GM21737 (cell line): ENCODE results near the gene SRC.

Experiments used
- ATAC-seq: cut with Tn5 transposase; IDR thresholded peaks from one replicate; pipeline ENCODE4 v1.9.1; 2021; ENCODE audit warnings: mild to moderate bottlenecking, moderate library complexity; ENCODE audit not compliant: unreplicated experiment

SRC gene

GRCh38 chr20:37314617-37315016 lies 31.3 kb upstream of the SRC start:
- ATAC-seq: no peak

- ATAC-seq: no peak
Measured at GRCh38 chr20:37315021-37315451, 30.9 kb upstream of the SRC start.

- no peak for ATAC-seq
Measured at GRCh38 chr20:37315452-37316110, 30.4 kb upstream of the SRC start.

DNA sequence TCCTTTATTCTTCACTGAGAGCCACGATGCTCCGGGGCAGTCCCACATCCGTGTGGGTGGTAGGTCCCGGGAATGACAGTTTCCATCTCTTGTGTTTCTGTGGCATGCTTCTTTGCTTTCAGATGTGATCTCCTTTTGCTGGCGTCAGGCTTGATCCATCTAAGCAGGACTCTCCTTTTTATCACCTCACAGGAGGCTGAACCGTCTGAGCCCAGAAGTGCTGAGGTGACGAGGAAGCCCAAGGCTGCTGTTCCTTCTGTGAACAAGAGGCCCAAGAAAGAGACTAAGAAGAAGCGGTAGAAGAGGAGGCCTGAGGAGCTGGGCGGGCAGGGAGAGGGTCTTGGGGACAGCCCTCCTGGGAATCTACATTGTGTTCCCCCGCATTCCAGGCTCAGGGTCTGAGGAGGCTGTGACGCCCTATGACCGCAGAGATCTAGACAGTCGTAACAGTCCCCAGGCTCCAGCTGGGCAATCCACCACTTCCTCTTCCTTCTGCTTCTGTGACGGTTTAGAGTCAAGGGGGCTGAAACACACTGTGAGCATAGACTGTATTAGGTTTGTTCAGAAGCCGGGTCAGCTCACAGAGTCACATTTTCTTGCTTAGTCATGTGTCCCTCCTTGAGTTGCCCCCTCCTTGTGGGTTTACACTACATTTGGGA lies 29.7 kb upstream of the SRC start:
- ATAC-seq: no peak

GRCh38 chr20:37316775-37317170 lies 29.2 kb upstream of the SRC start:
- no peak for ATAC-seq

DNA sequence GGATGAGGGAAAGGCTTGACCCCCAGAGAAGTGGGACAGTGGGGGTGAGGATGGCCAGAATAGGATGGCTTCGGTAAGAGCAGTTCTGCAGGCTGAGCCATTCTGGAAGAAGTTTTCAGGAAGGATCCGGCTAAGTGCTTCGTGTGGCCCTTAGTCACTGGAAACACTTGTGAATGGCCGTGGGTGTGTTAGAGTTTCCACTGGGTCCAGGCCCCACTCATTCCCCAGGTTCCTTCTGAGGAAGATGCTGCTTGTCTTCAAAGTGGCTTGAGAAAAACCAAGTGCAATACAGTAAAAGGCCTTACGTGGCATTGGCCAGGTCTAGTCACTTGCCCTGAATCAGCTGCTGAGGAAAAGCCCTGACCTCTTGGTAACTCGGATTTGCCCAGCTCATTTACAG lies 28.6 kb upstream of the SRC start:
- ATAC-seq: no peak

DNA sequence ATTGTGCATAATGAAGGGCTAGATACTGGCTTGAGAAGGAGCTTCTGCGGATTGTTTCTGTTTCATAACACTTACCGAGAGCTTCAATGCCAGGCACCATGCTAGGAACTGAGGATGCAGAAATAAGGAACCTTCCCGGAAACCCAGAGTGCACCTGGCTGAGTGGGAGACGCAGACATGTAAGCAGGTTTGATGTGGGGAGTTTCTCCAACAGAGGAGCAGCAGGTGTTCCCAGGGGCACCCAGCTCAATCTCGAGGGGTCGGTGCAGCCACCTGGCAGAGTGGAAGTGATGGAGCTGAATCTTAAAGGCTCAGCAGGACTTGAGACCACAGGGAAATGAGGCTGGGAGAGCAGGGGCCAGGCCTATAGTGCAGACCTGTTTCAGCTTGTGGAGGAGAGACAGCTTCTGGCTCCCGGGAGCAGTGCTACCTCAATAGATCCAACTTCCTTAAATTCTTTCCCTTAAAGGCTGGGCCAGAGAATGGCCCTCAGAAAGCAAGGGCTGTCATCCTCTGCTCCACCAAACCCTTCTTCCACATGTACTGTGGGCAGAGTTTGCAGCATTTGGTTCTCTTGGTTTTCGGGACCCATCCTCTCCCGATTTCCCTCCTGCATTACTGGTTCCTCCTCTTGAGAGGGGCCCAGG lies 27.8 kb upstream of the SRC start:
- no peak for ATAC-seq

DNA sequence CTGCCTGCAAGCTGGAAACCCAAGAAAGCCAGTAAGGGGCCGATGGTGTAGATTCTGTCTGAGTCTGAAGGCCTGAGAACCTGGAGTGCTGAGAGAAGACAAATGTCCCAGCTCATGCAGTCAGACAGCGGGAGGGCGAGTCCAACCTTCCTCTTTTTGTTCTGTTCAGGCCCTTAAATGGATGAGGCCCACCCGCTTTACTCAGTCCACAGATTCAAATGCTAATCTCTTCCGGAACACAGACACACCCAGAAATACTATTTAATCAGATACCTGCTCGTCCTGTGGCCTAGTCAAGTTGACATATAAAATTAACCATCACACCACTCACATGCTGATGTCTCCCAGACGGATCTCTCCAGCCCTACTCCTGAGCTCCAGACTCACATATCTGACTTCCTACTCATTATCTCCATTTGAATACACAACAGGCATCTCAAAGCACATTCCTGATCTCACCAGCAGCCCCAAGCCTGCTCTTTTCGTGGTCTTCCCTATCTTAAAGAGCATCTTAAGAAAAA lies 26.7 kb upstream of the SRC start:
- no peak for ATAC-seq

DNA sequence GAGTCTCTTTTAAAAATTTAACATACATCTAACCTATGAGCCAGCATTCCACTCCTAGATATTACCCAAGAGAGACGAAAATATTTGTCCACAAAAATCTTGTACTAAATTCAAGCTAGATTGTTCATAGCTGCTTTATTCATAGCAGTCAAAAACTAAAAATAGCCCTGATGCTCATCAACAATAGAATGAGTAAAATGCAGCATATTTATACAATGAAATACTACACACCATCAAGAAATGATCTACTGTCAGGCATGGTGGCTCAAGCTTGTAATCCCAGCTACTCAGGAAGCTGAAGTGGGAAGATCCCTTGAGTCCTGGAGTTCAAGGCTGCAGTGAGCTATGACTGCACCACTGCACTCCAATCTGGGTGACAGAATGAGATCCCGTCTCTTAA lies 22.0 kb upstream of the SRC start:
- no peak for ATAC-seq

DNA sequence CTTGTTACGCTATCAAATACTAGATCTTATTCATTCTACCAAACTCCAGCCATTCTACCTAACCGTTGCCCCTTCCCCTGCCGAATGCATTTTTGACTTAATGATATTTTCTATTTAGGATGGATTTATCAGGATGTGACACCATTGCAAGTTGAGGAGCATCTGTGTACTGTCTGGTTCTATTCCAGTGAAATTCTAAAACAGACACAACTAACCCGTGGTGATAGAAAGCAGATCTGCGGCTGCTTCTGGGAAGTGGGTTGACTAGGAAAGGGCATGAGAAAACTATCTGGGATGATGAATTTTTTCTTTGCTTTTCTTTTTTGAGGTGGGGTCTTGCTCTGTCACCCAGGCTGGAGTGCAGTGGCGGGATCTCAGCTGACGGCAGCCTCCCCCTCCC lies 20.7 kb upstream of the SRC start:
- no peak for ATAC-seq

DNA sequence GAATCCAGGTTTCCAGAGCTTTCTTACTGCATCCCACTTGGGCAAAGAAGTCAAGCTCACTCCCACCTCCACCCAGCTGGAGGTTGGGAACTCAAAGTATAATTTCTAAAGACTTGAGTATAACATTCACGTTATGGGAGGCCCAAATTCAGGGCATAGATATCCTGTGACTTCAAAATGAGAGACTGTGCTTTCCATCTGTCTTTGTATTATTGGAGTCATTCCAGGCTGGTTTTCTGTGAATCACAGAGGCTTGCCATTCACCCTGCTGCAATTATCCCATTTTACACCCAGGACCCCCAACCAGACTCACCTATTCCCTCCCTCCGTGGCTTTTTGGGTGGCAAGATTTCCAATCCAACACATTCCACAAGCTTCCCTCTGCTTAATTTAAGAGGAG lies 19.3 kb upstream of the SRC start:
- no peak for ATAC-seq

DNA sequence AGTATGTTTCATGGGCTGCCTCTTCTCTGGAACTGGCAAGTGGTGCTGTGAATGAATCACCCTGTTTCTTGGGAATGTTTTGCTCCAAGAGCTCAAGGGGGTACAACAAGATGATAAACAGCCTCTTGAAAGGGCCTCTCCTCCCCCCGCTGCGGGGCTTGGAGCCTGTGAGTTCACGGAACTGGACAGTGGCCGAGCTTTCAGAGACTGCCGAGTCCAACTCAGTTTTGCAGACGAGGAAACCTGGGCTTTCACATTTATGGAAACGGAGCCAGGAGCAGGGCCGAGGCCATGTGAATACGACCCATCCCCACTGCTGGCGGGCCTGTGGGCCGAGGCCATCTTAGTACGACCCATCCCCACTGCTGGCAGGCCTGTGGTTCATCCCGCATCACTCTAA lies 18.2 kb upstream of the SRC start:
- ATAC-seq: no peak

- ATAC-seq: no peak
Measured at GRCh38 chr20:37328149-37328945, 17.6 kb upstream of the SRC start.

DNA sequence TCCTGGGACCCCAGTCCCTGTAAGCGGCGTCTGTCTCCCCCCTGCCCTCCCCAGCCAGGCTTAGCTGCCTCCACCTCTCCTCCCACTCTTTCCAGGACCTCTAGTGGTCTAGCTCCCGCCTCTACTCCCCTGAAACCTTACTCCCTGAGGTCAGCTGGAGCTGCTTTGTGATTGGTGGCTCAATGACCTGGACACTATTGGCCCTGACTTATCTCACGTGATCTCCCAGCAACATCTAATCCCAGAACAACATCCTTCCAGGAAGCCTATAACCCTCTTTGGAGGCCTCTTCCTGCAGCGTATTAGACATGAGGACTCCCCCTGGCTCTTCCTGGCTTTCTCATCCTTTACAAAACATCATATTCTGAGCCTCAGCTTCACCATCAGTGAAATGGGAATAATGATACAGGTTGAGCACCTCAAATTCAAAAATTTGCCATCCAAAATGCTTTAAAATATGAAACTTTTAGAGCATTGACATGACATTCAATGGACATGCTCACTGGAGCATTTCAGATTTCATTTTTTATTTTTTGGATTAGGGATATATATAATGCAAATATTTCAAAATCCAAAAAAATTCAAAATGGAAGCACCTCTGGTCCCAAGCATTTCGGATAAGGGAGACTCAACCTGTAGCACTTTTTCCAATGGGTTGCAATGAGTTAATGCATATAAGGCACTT lies 16.3 kb upstream of the SRC start:
- no peak for ATAC-seq

DNA sequence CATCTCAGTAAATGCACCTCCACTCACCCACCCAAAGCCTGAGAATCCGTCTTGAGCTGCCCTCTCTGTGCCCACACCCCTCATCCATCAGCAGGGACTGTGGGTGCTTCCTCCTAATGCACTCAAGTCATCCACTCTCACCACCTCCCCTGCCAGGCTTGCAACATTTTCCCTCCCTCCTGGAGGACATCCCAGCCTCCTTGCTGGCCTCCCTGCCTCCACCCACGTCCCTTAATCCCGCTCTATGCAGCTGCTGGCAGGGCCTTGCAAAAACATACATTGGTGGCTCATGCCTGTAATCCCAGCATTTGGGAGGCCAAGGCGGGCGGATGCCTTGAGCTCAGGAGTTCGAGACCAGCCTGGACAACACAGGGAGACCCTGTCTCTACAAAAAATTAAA lies 15.6 kb upstream of the SRC start:
- no peak for ATAC-seq

GRCh38 chr20:37331060-37331857 lies 14.7 kb upstream of the SRC start:
- ATAC-seq: no peak

DNA sequence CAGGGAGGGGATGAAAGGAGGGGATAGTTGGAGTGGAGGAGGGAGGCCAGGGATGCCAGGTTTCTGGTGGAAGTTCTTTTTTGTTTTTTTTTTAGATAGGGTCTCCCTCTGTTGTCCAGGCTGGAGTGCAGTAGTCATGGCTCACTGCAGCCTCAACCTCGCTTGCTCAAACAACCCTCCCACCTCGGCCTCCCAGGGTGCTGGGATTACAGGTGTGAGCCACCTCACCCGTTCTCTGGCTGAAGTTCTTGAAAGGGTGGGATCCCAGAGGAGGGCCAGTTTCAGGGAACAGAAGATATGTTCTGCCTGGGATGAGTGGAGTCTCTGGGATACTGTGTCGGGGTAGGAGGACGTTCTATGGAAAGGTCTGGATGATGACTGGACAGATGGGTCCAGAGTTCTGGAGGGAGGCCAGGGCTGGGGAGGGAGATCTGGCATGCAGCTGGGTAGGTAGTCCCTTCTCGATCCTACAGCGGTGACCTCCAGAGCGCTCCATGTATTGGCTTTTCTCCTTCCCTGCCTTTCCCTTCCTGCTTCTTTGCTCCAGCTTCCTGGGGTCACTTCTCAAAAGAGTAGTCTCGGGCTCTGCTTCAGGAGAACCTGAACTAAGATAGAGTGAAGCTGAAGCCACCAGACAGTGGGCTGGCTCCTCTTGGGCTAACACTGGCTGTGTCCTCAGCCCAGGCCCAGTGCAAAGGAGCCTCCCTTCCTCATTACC lies 12.7 kb upstream of the SRC start:
- no peak for ATAC-seq

- no peak for ATAC-seq
Measured at GRCh38 chr20:37333848-37334318, 12.1 kb upstream of the SRC start.

- no peak for ATAC-seq
Measured at GRCh38 chr20:37334450-37334849, 11.5 kb upstream of the SRC start.
